Upper lobe of right lung (tissue), 1 donor: ENCODE measurements around the gene DUSP5. TPM values are rescaled to one million over a fixed set of nuclear protein-coding genes. Genes with fewer than 3 reads are reported as not detected.

Source experiments
- ATAC-seq: fragments of 200-7000 bp; cut with Tn5 transposase; one replicate; pipeline ENCODE4 v1.9.1; 2020; ENCODE audit warnings: mild to moderate bottlenecking, moderate library complexity
- DNase-seq: peaks from one replicate; pipeline ENCODE4 v3.0.0-alpha.2; 2020
- H3K27ac ChIP-seq: fragments of 200-600 bp; one replicate; pipeline ENCODE4 v1.8.0; 2022
- H3K27me3 ChIP-seq: fragments of 200-600 bp; one replicate; pipeline ENCODE4 v1.8.0; 2022; ENCODE audit warnings: mild to moderate bottlenecking
- H3K36me3 ChIP-seq: fragments of 200-600 bp; one replicate; pipeline ENCODE4 v1.8.0; 2022
- H3K4me1 ChIP-seq: fragments of 200-600 bp; one replicate; pipeline ENCODE4 v1.8.0; 2022
- H3K4me3 ChIP-seq: fragments of 200-600 bp; one replicate; pipeline ENCODE4 v1.8.0; 2022; ENCODE audit warnings: mild to moderate bottlenecking
- H3K9me3 ChIP-seq: fragments of 200-600 bp; one replicate; pipeline ENCODE4 v1.8.0; 2022
- CTCF ChIP-seq: fragments of 200-600 bp; IDR thresholded peaks from one replicate; pipeline ENCODE4 v1.8.0; 2022; ENCODE audit warnings: antibody characterized with exemption
- intact Hi-C: fragments of 100-400 bp; cut with DNase I; formaldehyde crosslinking; loops from one replicate; pipeline ENCODE4 v1.11.0; 2022
- total RNA-seq: library from RNA; stranded (reverse); fragmentation: NEBNext Ultra II Directional; extraction: Animal tissue kit (Norgen Biotek cat#: 25700); gene quantifications from one replicate; pipeline ENCODE4 v1.2.1, GENCODE V29; 2021
- donor health status: DM: no; HTN: yes; CAD: no; lungs with severe emphysema.

The DUSP5 gene
- total RNA-seq, 1 donor from 2014 or later = 24.0 TPM

- Histone ChIP-seq H3K27ac (no peak overlapping the region), H3K36me3 (peaks cover 35% of the 10 kb centered on the region), H3K4me3 (no peak overlapping the region), H3K9me3 (no peaks in the 10 kb centered on the region), H3K4me1 (peaks cover 24% of the 10 kb centered on the region), H3K27me3 (no peaks in the 10 kb centered on the region)
- intact Hi-C loops = no loop called here
- no peak for DNase-seq
- no peak for TF ChIP-seq CTCF
- ATAC-seq = no peak
Measured at GRCh38 chr10:110510730-110511129, 13.0 kb downstream of the DUSP5 start.

DNA sequence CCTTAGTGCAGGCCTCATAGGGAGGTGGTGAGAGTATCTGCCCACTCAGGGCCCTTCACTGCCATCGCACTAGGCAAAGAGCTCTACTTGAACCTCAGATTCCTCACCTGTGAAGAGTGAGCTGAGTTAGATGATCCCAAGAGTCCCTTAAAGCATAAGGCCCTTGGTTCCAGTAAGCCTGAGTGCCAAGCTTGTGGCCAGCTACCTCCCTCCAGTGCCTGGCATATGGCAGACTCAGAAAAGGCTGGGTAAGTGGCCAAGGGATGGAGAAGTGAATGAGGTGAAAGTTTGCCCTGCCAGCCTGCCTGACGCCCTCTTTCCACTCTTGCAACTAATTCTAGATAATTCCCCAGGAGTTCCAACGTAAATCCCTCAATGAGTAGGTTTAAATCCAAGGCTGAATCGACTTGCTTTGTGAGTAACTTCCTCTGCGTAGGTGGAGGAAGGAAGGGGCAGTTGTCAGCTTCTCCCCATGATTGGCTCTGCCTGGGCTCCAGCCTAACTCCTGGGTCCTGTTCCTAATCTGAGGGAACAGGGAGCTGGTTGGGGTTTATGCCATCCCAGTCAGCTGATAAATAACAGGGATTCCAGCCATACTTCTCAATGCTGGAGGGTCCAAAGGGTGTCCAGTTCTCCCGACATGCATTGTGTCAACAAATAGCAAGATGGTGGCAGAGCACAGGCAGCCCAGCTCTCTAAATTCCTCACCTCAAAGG, 14.2 kb downstream of the DUSP5 start:
- H3K4me1 ChIP-seq = peaks cover 15% of the 10 kb centered on the region
- no peaks in the 10 kb centered on the region for H3K27me3 ChIP-seq
- no peak overlapping the region for H3K27ac ChIP-seq
- H3K9me3 ChIP-seq = no peaks in the 10 kb centered on the region
- intact Hi-C loops = no loop called here
- TF ChIP-seq CTCF = no peak
- ATAC-seq (peak; percentile 14), DNase-seq (no peak)
- H3K4me3 ChIP-seq = no peak overlapping the region
- H3K36me3 ChIP-seq = peaks cover 29% of the 10 kb centered on the region

DNA sequence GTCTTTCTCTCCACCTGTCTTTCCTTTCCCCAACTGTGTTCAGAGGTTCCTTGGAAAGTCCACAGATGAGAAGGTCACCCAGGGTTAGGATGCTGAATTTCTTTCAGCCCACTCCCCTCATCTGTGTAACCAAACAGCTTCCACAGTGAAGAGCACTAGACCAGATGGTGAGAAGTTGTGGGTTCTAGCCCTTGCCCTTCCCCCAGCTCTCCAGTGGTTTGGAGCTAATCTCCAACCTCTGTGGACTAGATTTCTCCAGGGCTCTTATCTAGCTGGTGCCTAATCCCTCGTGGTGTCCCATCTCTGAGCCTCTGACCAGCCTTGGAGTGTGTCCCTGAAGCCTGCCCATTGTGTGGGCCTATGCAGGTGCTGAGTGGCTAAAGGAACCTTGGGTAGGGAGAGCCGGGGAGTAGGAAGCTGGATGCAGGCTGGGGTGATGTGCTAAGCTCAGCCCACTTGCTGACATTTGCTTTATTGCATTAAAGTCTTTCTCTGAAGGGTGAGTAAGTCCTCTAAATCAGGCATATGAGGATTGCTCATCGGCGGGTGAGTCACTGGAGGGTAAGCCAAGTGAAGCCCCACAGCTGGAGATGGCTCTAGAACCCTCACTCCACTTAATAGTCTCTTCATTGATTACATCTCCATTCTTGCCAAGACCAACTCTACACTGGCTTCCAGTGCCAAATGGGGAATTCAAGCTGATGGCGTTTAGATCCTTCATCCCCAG, 14.9 kb downstream of the DUSP5 start:
- intact Hi-C loops = no loop called here
- Histone ChIP-seq H3K4me3 (no peak overlapping the region), H3K9me3 (no peaks in the 10 kb centered on the region), H3K27me3 (no peaks in the 10 kb centered on the region), H3K36me3 (peaks cover 22% of the 10 kb centered on the region), H3K27ac (no peak overlapping the region), H3K4me1 (peaks cover 7% of the 10 kb centered on the region)
- peak; percentile 46 for ATAC-seq
- no peak for TF ChIP-seq CTCF
- DNase-seq = no peak

DNA sequence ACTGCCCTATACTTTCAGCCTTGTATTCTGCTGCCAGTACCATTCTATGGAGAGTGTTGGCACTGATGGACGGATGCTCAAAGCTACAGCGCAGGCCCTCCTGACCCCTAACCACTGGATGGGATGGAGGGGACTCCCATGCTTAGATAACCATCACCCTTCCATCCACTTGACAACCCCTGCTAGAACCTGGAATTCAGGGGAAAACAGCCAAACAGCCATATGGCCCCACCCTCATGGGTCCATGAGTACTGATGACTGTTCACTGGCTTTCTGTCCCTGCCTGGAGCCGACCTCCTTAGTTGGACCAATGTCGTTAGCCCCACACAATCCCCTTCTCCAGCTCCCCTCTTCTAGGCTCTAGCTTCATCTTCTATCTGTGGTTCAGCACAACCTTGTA, 16.2 kb downstream of the DUSP5 start:
- no peak for DNase-seq
- peak; percentile 20 for ATAC-seq

GRCh38 chr10:110514848-110515247, 17.1 kb downstream of the DUSP5 start:
- Histone ChIP-seq H3K27me3 (no peaks in the 10 kb centered on the region), H3K27ac (no peak overlapping the region), H3K36me3 (peaks cover 15% of the 10 kb centered on the region), H3K4me1 (no peaks in the 10 kb centered on the region), H3K9me3 (no peaks in the 10 kb centered on the region), H3K4me3 (no peak overlapping the region)
- DNase-seq (no peak), ATAC-seq (no peak)
- TF ChIP-seq CTCF = no peak
- intact Hi-C loops = no loop called here

More for the DNA sequence above, 16.2 kb downstream of the DUSP5 start:
- H3K27me3 ChIP-seq = no peaks in the 10 kb centered on the region
- intact Hi-C loops = no loop called here
- H3K36me3 ChIP-seq = peaks cover 21% of the 10 kb centered on the region
- no peak overlapping the region for H3K27ac ChIP-seq
- no peak overlapping the region for H3K4me3 ChIP-seq
- H3K9me3 ChIP-seq = no peaks in the 10 kb centered on the region
- no peaks in the 10 kb centered on the region for H3K4me1 ChIP-seq
- no peak for TF ChIP-seq CTCF
